IPS DF 6.9 (cell line): ENCODE results near the gene SIN3A.
"Not testable (repeated sequence)": the region's sequence is repeated elsewhere in the genome, so short reads cannot be mapped to it uniquely, and the experiment has no call there.

Source experiments
- DNase-seq: peaks from one replicate; pipeline ENCODE4 v3.0.0-alpha.2; 2013; ENCODE audit warnings: low read depth, low spot score
- H3K27ac ChIP-seq: one replicate; pipeline ENCODE4 v1.5.1; 2013; ENCODE audit warnings: low read length, control low read depth
- H3K27me3 ChIP-seq: 2 replicates; pipeline ENCODE4 v1.6.1; 2013; ENCODE audit warnings: mild to moderate bottlenecking, low read length; ENCODE audit not compliant: control insufficient read depth, insufficient read depth
- H3K36me3 ChIP-seq: 2 replicates; pipeline ENCODE4 v1.6.1; 2013; ENCODE audit warnings: low read length; ENCODE audit not compliant: control insufficient read depth, insufficient read depth
- H3K4me1 ChIP-seq: 2 replicates; pipeline ENCODE4 v1.6.1; 2013; ENCODE audit warnings: low read length; ENCODE audit not compliant: control insufficient read depth, insufficient read depth
- H3K4me3 ChIP-seq: 2 replicates; pipeline ENCODE4 v1.5.1; 2013; ENCODE audit warnings: mild to moderate bottlenecking, low read length
- H3K9me3 ChIP-seq: 2 replicates; pipeline ENCODE4 v1.6.1; 2013; ENCODE audit warnings: low read length, inconsistent platforms; ENCODE audit not compliant: control insufficient read depth, insufficient read depth
- WGBS: extraction: QIAGEN DNeasy Blood & Tissue Kit; methylation state at CpG from one replicate; pipeline ENCODE4 v1.1.7; 2013; ENCODE audit warnings: mixed read lengths, missing lambda C conversion rate; ENCODE audit not compliant: insufficient read length, insufficient coverage; 5-methylcytosine and 5-hydroxymethylcytosine counted together

Gene SIN3A

DNA sequence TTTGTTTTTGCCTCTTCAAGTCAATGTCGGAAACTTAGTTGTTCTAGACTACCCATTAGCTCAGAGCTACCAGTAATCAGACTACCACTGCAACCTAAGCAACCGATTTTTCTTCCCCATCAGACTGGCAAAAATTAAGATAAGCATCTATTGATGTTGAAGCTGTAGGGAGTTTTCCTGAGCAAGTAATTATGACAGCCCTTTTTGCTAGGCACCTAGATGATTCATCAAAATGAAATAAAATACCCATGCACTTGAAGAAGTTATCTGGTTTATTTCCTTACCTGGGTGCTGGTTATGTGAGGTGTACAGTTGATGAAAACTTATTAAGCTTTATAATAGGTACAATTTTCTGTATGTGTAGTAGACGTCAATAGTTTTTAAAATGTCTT lies 116.2 kb downstream of the SIN3A start:
- Histone ChIP-seq H3K36me3 (peaks cover 12% of the 10 kb centered on the region), H3K4me1 (no peaks in the 10 kb centered on the region), H3K27me3 (no peaks in the 10 kb centered on the region), H3K9me3 (no peaks in the 10 kb centered on the region), H3K27ac (no peak overlapping the region), H3K4me3 (no peak overlapping the region; the same call in 1 of the 2 replicates)
- no CpG with 5 or more reads among the region's 3 CpGs for WGBS
- no peak for DNase-seq

DNA sequence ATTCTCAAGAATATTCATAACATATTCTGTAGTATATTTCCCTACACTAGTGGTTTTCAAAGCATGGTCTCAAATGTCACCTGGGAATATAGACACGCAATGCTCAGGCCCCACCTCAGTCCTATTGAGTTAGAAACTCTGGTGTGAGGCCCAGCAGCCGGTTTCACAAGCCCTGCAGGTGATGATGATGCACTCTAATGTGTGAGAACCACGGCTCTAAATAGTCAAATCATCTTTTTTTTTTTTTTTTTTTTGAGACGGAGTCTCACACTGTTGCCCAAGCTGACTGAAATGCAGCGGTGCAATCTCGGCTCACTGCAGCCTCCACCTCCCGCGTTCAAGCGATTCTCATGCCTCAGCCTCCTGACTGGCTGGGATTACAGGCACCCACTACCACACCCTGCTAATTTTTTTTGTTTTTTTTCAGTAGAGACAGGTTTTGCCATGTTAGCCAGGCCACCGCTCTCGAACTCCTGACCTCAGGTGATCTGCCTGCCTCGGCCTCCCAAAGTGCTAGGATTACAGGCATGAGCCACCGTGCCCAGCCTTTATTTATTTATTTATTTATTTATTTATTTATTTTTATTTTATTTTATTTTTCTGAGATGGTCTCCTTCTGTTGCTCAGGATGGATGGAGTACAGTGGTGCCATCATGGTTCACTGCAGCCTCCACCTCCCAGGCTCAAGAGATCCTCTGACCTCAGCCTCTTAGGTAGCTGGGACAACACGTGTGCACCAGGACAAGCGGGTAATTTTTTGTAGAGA lies 117.7 kb downstream of the SIN3A start:
- not testable (repeated sequence) for H3K36me3 ChIP-seq, H3K9me3 ChIP-seq, H3K27ac ChIP-seq, H3K27me3 ChIP-seq, H3K4me3 ChIP-seq, H3K4me1 ChIP-seq, DNase-seq
- WGBS, result no CpG with 5 or more reads among the region's 15 CpGs

- not testable (repeated sequence) for H3K4me3 ChIP-seq, H3K36me3 ChIP-seq, DNase-seq, H3K27ac ChIP-seq, H3K4me1 ChIP-seq, H3K27me3 ChIP-seq, H3K9me3 ChIP-seq
- no CpG with 5 or more reads among the region's 7 CpGs for WGBS
Measured at GRCh38 chr15:75332093-75332492, 119.4 kb downstream of the SIN3A start.

DNA sequence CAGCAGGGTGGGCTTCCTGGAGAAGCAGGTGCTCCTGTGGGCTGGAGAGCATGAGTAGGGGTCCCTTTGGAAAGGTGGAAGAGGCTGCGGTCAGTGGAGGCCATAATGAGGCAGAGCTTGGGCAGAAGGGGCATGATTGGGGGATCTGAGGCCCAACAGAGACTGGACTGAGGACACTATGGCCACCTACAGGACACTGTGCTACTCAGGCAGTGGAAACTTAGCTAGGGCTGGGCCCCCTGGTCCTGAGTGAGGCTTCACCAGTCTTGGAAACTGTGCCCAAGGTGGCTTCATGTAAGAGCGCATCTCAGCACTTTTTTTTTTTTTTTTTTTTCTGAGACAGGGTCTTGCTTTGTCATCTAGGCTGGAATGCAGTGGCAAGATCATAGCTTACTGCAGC lies 121.9 kb downstream of the SIN3A start:
- Histone ChIP-seq H3K4me1 (no peaks in the 10 kb centered on the region), H3K36me3 (no peaks in the 10 kb centered on the region), H3K4me3 (no peak overlapping the region), H3K27me3 (no peaks in the 10 kb centered on the region), H3K27ac (no peak overlapping the region), H3K9me3 (no peaks in the 10 kb centered on the region)
- DNase-seq, result no peak
- WGBS, result no CpG with 5 or more reads among the region's 2 CpGs

DNA sequence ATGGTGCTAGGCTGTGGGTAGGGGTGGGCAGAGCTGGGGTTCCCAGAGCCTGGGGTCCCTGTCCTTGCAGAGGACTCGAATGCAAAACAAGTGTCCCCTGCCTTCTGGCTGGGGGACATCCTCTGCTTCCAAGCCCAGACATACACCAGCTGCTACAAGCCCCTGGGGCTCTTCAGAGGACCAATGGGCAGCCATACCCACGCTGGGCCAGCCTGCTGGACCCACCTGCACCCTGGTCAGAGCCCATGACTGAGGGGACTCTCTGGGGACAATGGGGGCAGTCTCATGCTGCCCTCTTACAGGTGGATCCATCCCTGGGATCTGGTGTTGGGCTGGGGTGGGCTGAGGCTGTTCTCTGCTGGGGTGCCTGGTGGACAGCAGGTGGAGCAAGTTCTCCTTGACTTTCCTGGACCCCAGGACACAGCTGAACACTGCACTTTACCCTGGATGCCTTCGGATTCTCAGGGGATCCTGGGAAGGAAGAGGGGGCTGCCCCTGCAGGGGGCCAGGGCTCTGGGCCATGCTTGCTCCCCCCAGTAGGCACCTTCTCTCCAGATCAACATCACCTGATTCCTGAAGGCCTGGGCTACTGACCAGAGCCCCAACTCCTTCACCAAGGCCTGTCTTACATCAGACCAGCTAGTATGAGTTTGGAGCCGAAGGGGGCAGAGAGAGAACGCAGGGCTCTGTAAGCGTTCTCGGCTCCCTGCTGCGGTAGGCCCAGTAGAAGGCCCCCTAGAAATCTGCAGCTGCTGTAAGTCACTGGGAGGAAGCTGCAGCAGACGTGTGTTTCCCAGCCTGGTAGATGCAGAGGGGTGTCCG lies 122.8 kb downstream of the SIN3A start:
- no CpG with 5 or more reads among the region's 10 CpGs for WGBS
- H3K4me3 ChIP-seq, result no peak overlapping the region
- H3K27ac ChIP-seq, result no peak overlapping the region
- no peak for DNase-seq
- no peaks in the 10 kb centered on the region for H3K9me3 ChIP-seq
- H3K4me1 ChIP-seq, result no peaks in the 10 kb centered on the region
- no peaks in the 10 kb centered on the region for H3K27me3 ChIP-seq
- no peaks in the 10 kb centered on the region for H3K36me3 ChIP-seq

DNA sequence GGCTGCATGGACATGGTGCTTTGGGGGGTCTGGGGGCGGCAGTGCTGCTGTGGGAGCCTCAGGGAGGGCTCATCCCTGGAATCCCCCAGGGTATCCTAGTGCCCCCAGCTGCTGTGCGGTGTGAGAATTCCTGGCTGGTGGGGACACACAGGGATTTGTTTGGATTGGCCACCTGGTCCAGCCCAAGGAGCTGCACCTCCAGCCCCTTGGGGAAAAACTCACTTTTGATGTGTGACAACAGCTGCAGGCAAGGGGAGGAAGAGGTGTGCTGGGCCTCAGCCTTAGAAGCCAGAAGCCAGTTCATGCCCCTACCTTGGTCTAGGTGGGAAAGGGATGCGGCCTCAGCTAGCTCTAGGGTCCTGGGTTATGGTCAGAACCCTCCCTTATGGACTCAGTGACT lies 124.0 kb downstream of the SIN3A start:
- no peak overlapping the region for H3K27ac ChIP-seq
- no CpG with 5 or more reads among the region's 3 CpGs for WGBS
- no peaks in the 10 kb centered on the region for H3K9me3 ChIP-seq
- H3K36me3 ChIP-seq, result no peaks in the 10 kb centered on the region
- no peak overlapping the region for H3K4me3 ChIP-seq
- no peak for DNase-seq
- H3K4me1 ChIP-seq, result no peaks in the 10 kb centered on the region
- H3K27me3 ChIP-seq, result no peaks in the 10 kb centered on the region

- Histone ChIP-seq H3K27me3 (no peaks in the 10 kb centered on the region), H3K36me3 (no peaks in the 10 kb centered on the region), H3K4me3 (no peak overlapping the region), H3K9me3 (no peaks in the 10 kb centered on the region), H3K4me1 (no peaks in the 10 kb centered on the region), H3K27ac (no peak overlapping the region)
- WGBS, result no CpG with 5 or more reads among the region's 4 CpGs
- DNase-seq, result no peak
Measured at GRCh38 chr15:75327005-75327404, 124.5 kb downstream of the SIN3A start.

DNA sequence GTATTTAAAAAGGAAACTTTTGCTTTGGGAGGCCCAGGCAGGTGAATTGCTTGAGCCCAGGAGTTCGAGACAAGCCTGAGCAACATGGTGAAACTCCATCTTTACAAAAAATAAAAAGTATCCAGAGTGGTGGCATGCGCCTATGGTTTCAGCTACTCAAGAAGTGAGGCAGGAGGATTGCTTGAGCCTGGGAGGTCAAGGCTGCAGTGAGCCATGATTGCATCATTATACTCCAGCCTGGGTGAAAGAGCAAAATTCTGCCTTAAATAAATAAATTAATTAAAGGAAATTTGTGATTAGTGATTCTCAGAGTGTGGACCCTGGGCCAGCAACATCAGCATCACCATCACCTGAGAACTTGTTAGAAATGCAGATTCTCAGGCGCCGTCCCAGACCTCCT lies 125.6 kb downstream of the SIN3A start:
- Histone ChIP-seq H3K36me3 (no peaks in the 10 kb centered on the region), H3K27me3 (no peaks in the 10 kb centered on the region), H3K9me3 (no peaks in the 10 kb centered on the region), H3K4me3 (no peak overlapping the region), H3K4me1 (no peaks in the 10 kb centered on the region), H3K27ac (no peak overlapping the region)
- no peak for DNase-seq
- no CpG with 5 or more reads among the region's 4 CpGs for WGBS

- no peak overlapping the region for H3K4me3 ChIP-seq
- no peaks in the 10 kb centered on the region for H3K36me3 ChIP-seq
- H3K27me3 ChIP-seq, result no peaks in the 10 kb centered on the region
- H3K9me3 ChIP-seq, result no peaks in the 10 kb centered on the region
- H3K4me1 ChIP-seq, result no peaks in the 10 kb centered on the region
- WGBS, result 100% methylated on average over 5 of the region's 6 CpGs
- no peak for DNase-seq
- no peak overlapping the region for H3K27ac ChIP-seq
Measured at GRCh38 chr15:75321711-75322110, 129.8 kb downstream of the SIN3A start.
